ENCODE data around the gene RPS18. TPM values are rescaled to one million over a fixed set of nuclear protein-coding genes. Genes with fewer than 3 reads are reported as not detected.

The RPS18 gene
- total RNA-seq, 1 experiment from 2014 or later, result 4,135 TPM

DNA sequence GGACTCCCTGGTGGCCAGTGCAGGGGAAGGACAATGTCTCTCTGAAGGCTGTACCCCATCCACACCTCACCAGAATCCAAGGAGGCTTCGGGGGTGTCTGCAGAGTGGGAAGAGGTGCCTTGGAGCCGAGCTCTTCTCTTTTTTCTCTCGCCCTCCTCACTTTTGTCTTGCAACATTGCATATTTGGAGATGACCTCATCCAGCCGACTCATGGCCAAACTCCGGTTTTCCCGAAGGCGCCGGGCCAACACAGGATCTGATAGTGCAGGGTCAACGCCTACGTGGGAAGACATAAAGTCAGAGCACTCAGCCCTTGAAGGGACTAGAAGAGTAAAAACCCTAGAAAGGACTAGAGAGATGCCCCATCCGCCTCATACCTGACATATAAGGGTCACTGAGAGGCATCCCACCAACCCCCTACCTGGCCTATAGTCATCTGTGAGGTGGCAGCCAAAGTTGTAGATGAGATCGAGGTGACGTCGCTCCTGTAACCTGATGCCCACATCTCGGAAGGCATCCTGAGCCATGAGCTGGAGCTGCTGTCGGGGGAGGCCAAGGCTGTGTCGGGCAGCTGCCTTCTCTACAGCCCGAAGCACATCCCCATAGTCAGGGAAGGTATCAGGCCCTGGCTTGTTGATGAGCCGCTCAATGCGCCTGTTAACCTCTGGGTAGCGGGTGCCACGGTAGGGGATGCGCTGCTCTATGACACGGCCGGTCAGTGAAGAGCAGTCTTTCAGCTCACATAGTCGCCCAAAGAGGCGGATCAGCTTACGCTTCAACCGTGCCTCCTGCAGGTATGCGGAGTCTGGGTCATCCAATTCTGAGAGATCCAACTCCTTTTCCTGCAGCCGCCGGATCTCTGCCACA is 48.7 kb downstream of the RPS18 start:
- H3K27me3 ChIP-seq (ENCODE audit: control insufficient read depth, insufficient read depth, low read length), result peaks cover 2% of the 10 kb centered on the region; the same call in 1 of the 2 replicates
- peaks cover 22% of the 10 kb centered on the region for H3K36me3 ChIP-seq (replicated peaks; ENCODE audit: control insufficient read depth, insufficient read depth, low read length)
- no peak overlapping the region; the same call in 1 of the 2 replicates for H3K4me3 ChIP-seq (ENCODE audit: insufficient read depth, low read depth, low read length)
- peak; percentile 22 for DNase-seq

DNA sequence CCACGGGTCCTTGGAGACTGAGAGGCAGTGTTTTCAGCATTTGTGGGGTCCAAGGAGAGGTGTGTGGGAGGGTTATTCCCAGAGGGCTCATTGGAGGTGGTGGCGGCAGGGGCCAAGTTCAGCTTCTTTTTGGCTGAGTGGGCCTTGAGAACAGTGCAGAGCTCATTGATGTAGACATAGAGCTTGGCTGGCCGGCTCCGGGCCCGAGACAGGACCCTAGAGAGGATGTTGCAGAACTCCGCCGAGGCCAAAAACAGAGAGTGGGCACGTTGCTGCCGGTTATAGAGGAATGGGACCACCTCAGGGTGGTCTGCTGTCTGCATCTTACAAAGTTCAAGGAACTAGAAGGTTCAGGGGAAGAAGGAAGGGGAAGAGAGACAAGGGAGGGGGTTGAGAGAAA is 49.4 kb downstream of the RPS18 start:
- no peak for DNase-seq
- no peaks in the 10 kb centered on the region for H3K27me3 ChIP-seq (ENCODE audit: control insufficient read depth, insufficient read depth, low read length)
- H3K4me3 ChIP-seq (ENCODE audit: insufficient read depth, low read depth, low read length), result no peak overlapping the region; the same call in 1 of the 2 replicates
- peaks cover 22% of the 10 kb centered on the region for H3K36me3 ChIP-seq (replicated peaks; ENCODE audit: control insufficient read depth, insufficient read depth, low read length)

DNA sequence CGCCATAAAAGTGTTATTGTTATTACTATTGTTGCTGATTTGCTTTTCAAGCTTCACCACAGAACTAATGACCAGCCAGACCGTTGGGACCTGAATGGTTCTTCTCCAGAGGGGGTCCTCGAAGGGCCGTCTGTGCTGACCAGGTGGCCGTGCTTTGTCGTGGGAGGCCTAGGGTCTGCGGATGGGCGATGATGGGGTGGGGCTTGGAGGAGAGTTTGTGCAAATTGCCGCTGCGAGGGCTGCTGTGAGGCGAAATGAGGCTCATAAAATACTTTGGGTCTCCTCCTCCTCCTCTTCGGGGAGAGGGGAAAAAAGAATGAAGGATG is 51.7 kb downstream of the RPS18 start:
- Histone ChIP-seq H3K4me3 (ENCODE audit: insufficient read depth, low read depth, low read length) (peak overlapping the region; percentile 63), H3K27me3 (ENCODE audit: control insufficient read depth, insufficient read depth, low read length) (no peaks in the 10 kb centered on the region), H3K36me3 (replicated peaks; ENCODE audit: control insufficient read depth, insufficient read depth, low read length) (peaks cover 20% of the 10 kb centered on the region)
- DNase-seq, result peak; percentile 61

DNA sequence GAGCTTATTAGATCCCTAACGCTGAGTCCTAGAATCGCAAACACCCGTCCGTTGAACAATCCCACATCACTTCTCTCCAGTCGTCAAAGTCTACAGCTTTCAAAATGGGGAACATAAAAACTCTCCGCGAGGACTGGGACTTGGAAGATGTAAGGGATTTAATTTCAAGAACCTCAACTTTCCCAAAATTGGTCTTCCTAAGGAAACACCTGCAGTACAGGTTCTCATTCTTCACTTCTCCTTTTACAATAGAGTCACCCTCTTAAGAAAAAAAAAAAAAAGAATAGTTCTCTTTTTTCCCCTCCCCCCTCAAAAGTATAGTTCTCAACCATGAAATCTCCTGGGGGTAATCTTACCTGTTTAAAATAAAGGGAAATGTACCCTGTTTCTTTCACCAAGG is 52.2 kb downstream of the RPS18 start:
- Histone ChIP-seq H3K4me3 (ENCODE audit: insufficient read depth, low read depth, low read length) (peak overlapping the region; percentile 63), H3K27me3 (ENCODE audit: control insufficient read depth, insufficient read depth, low read length) (no peaks in the 10 kb centered on the region), H3K36me3 (replicated peaks; ENCODE audit: control insufficient read depth, insufficient read depth, low read length) (peaks cover 14% of the 10 kb centered on the region)
- DNase-seq, result no peak

Other genes starting within 250 kb of the RPS18 start
- 3.6 and 4.9 TPM in 2 replicates for gene HLA-DPA1, start 198.4 kb upstream of the RPS18 start, total RNA-seq (2014; rRNA removed; shearing (Covaris generic))
- gene HLA-DPB1, start 196.1 kb upstream of the RPS18 start, total RNA-seq (2014; rRNA removed; shearing (Covaris generic)), result 27.6 and 29.3 TPM in 2 replicates
- 0.48 and 0.67 TPM in 2 replicates for gene COL11A2, start 79.6 kb upstream of the RPS18 start, total RNA-seq (2014; rRNA removed; shearing (Covaris generic))
- 16.7 and 18.1 TPM in 2 replicates for gene RXRB, start 71.4 kb upstream of the RPS18 start, total RNA-seq (2014; rRNA removed; shearing (Covaris generic))
- 96.3 and 115 TPM in 2 replicates for gene SLC39A7, start 71.2 kb upstream of the RPS18 start, total RNA-seq (2014; rRNA removed; shearing (Covaris generic))
- 14.7 and 16.0 TPM in 2 replicates for gene HSD17B8, start 67.4 kb upstream of the RPS18 start, total RNA-seq (2014; rRNA removed; shearing (Covaris generic))
- 18.5 and 19.7 TPM in 2 replicates for gene RING1, start 63.6 kb upstream of the RPS18 start, total RNA-seq (2014; rRNA removed; shearing (Covaris generic))
- 54.1 and 57.8 TPM in 2 replicates for gene VPS52, start 199 bp upstream of the RPS18 start, total RNA-seq (2014; rRNA removed; shearing (Covaris generic))
- gene B3GALT4, start 5.0 kb downstream of the RPS18 start, total RNA-seq (2014; rRNA removed; shearing (Covaris generic)), result 5.6 and 8.3 TPM in 2 replicates
- gene WDR46, start 17.2 kb downstream of the RPS18 start, total RNA-seq (2014; rRNA removed; shearing (Covaris generic)), result 72.0 and 96.6 TPM in 2 replicates
- gene PFDN6, start 17.5 kb downstream of the RPS18 start, total RNA-seq (2014; rRNA removed; shearing (Covaris generic)), result 87.9 and 90.2 TPM in 2 replicates
- gene RGL2, start 26.9 kb downstream of the RPS18 start, total RNA-seq (2014; rRNA removed; shearing (Covaris generic)), result 43.4 and 53.3 TPM in 2 replicates
- gene TAPBP, start 42.0 kb downstream of the RPS18 start, total RNA-seq (2014; rRNA removed; shearing (Covaris generic)), result 27.9 and 30.6 TPM in 2 replicates
- gene ZBTB22, start 45.7 kb downstream of the RPS18 start, total RNA-seq (2014; rRNA removed; shearing (Covaris generic)), result 11.6 and 14.9 TPM in 2 replicates
- 79.8 and 91.2 TPM in 2 replicates for gene DAXX, start 50.9 kb downstream of the RPS18 start, total RNA-seq (2014; rRNA removed; shearing (Covaris generic))
- gene KIFC1, start 119.7 kb downstream of the RPS18 start, total RNA-seq (2014; rRNA removed; shearing (Covaris generic)), result 101 and 113 TPM in 2 replicates
- gene PHF1, start 138.9 kb downstream of the RPS18 start, total RNA-seq (2014; rRNA removed; shearing (Covaris generic)), result 38.3 and 41.9 TPM in 2 replicates
- 168 and 188 TPM in 2 replicates for gene CUTA, start 146.0 kb downstream of the RPS18 start, total RNA-seq (2014; rRNA removed; shearing (Covaris generic))
- gene SYNGAP1, start 148.0 kb downstream of the RPS18 start, total RNA-seq (2014; rRNA removed; shearing (Covaris generic)), result 8.3 and 13.4 TPM in 2 replicates
- 15.5 and 16.4 TPM in 2 replicates for gene ZBTB9, start 182.5 kb downstream of the RPS18 start, total RNA-seq (2014; rRNA removed; shearing (Covaris generic))

Measured in H7 (cell line).